SK-N-SH (cell line): Measurements from ENCODE around the gene ADAM29.

Experiments
- EP300 ChIP-seq, 2 experiments: IDR thresholded peaks; 2 replicates each; pipeline versions ENCODE4 v1.4.0 to v1.6.1; 2012; ENCODE audit warnings: borderline replicate concordance in 1 of 2, low read depth in 1 of 2, low read length in 1 of 2
- JUND ChIP-seq: IDR thresholded peaks from 2 replicates; pipeline ENCODE4 v1.4.0; 2012
- SIN3A ChIP-seq: IDR thresholded peaks from 2 replicates; pipeline ENCODE4 v1.6.1; 2012; ENCODE audit warnings: low read depth, mild to moderate bottlenecking, low read length, moderate library complexity, borderline replicate concordance
- TCF12 ChIP-seq: IDR thresholded peaks from 2 replicates; pipeline ENCODE4 v1.4.0; 2012
- TEAD4 ChIP-seq: IDR thresholded peaks from 2 replicates; pipeline ENCODE4 v1.4.0; 2012; ENCODE audit warnings: mild to moderate bottlenecking, borderline replicate concordance; ENCODE audit not compliant: insufficient read depth
- TF ChIP-seq, protein P1 (sequence below): fragments of 200-600 bp; sonication (generic); IDR thresholded peaks from 2 replicates; pipeline ENCODE4 v1.6.1; 2017; ENCODE audit warnings: antibody characterized with exemption, mild to moderate bottlenecking, moderate library complexity
- TF ChIP-seq, protein P2 (sequence below): IDR thresholded peaks from 2 replicates; pipeline ENCODE4 v1.4.0; 2012; ENCODE audit warnings: low read depth

DNA sequence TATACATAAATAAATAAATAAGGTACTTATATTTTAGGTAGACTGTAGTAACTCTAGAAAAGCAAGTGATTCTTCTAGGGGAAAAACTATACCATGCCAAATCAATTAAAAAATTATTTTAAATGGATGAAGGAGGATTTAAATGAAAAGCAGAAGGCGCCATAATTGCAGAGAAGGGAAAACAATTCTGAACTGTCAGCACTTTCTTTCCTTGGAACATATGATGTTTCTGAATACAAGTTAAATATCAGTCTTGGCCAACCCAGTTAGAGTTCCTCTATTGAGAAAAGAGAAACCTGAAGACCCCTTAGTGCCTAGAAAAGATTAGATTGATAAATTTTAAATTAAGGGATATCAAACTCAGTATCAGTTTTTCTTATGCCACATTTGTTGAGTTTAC, 75.8 kb downstream of the ADAM29 start:
- TF ChIP-seq EP300 (IDR thresholded peaks at IDR 0.05; ENCODE audit: borderline replicate concordance in 1 of 2, low read depth in 1 of 2, low read length in 1 of 2) (no peak), SIN3A (no peak), JUND (no peak), TCF12 (no peak), TEAD4 (no peak)
- TF ChIP-seq, protein P1, sequence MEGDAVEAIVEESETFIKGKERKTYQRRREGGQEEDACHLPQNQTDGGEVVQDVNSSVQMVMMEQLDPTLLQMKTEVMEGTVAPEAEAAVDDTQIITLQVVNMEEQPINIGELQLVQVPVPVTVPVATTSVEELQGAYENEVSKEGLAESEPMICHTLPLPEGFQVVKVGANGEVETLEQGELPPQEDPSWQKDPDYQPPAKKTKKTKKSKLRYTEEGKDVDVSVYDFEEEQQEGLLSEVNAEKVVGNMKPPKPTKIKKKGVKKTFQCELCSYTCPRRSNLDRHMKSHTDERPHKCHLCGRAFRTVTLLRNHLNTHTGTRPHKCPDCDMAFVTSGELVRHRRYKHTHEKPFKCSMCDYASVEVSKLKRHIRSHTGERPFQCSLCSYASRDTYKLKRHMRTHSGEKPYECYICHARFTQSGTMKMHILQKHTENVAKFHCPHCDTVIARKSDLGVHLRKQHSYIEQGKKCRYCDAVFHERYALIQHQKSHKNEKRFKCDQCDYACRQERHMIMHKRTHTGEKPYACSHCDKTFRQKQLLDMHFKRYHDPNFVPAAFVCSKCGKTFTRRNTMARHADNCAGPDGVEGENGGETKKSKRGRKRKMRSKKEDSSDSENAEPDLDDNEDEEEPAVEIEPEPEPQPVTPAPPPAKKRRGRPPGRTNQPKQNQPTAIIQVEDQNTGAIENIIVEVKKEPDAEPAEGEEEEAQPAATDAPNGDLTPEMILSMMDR, result no peak
- TF ChIP-seq, protein P2, sequence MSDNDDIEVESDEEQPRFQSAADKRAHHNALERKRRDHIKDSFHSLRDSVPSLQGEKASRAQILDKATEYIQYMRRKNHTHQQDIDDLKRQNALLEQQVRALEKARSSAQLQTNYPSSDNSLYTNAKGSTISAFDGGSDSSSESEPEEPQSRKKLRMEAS, result no peak
